Measurements from ENCODE around the gene PWWP2A.
A peak's percentile ranks its signal among the peaks of the same experiment; 100 is the strongest.

PWWP2A gene

GRCh38 chr5:160133071-160133917, 14.0 kb upstream of the PWWP2A start:
- DNase-seq: peak; percentile 55

- no peak for DNase-seq
Observed at GRCh38 chr5:160129841-160130240, 10.6 kb upstream of the PWWP2A start.

GRCh38 chr5:160128632-160129031, 9.4 kb upstream of the PWWP2A start:
- DNase-seq: no peak

- no peak for DNase-seq
Observed at GRCh38 chr5:160119905-160120266, 636 bp upstream of the PWWP2A start.

GRCh38 chr5:160118349-160119141, 705 bp downstream of the PWWP2A start:
- peak; percentile 55 for DNase-seq

GRCh38 chr5:160116991-160117390, 2.3 kb downstream of the PWWP2A start:
- no peak for DNase-seq

GRCh38 chr5:160108124-160108523, 11.1 kb downstream of the PWWP2A start:
- DNase-seq: no peak

- no peak for DNase-seq
Observed at GRCh38 chr5:160105686-160106360, 13.4 kb downstream of the PWWP2A start.

GRCh38 chr5:160097991-160098390, 21.3 kb downstream of the PWWP2A start:
- DNase-seq: no peak

- no peak for DNase-seq
Observed at GRCh38 chr5:160096178-160096577, 23.1 kb downstream of the PWWP2A start.

- no peak for DNase-seq
Observed at GRCh38 chr5:160092960-160093707, 26.1 kb downstream of the PWWP2A start.

- no peak for DNase-seq
Observed at GRCh38 chr5:160092514-160092913, 26.7 kb downstream of the PWWP2A start.

GRCh38 chr5:160090059-160090458, 29.2 kb downstream of the PWWP2A start:
- DNase-seq: no peak

GRCh38 chr5:160089531-160089930, 29.7 kb downstream of the PWWP2A start:
- no peak for DNase-seq

- DNase-seq: no peak
Observed at GRCh38 chr5:160088805-160089204, 30.4 kb downstream of the PWWP2A start.

- DNase-seq: no peak
Observed at GRCh38 chr5:160087199-160087598, 32.1 kb downstream of the PWWP2A start.

- DNase-seq: no peak
Observed at GRCh38 chr5:160084144-160084543, 35.1 kb downstream of the PWWP2A start.

GRCh38 chr5:160083501-160083900, 35.7 kb downstream of the PWWP2A start:
- no peak for DNase-seq

- DNase-seq: peak; percentile 28
Observed at GRCh38 chr5:160082614-160083500, 36.4 kb downstream of the PWWP2A start.

- DNase-seq: no peak
Observed at GRCh38 chr5:160081495-160081894, 37.8 kb downstream of the PWWP2A start.

- no peak for DNase-seq
Observed at GRCh38 chr5:160079753-160080152, 39.5 kb downstream of the PWWP2A start.

- no peak for DNase-seq
Observed at GRCh38 chr5:160076997-160077396, 42.3 kb downstream of the PWWP2A start.
